Measurements from ENCODE around the gene SESN3. TPM values are rescaled to one million over a fixed set of nuclear protein-coding genes. Genes with fewer than 3 reads are reported as not detected.

The SESN3 gene
- polyA plus RNA-seq, 1 donor from 2014 or later: 11.1 TPM

DNA sequence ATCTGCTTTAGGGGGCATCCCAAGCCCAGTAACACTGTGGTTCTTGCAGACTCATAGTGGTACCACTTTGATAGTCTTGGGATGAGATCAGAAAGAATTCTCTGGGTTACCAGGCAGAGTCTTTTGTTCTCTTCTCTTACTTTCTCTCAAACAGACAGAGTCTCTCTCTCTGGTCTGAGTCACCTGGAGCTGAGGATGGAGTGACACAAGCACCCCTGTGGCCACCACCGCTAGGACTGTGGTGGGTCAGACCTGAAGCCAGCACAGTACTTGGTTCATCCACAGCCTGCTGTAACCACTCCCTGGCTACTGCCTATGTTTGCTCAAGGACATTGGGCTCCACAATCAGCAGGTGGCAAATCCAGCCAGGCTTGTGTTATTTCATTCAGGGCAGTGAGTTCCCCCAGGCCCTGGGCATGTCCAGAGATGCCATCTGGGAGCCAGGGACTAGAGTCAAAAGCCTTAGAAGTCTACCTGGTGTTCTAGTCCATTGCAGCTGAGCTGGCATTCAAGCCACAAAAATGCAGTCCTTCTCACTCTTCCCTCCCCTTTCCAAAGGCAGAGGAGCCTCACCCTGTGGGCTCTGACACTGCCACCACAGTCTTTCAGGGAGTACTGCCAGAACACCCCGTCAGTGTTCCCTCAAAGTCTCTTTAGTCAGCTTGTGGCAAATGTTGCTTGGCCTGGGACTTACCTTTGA is 111.5 kb downstream of the SESN3 start:
- Histone ChIP-seq H3F3A (ENCODE audit: insufficient read depth, low read length, poor library complexity, severe bottlenecking) (no peaks in the 10 kb centered on the region), H3K79me2 (replicated peaks; ENCODE audit: insufficient read depth, low read length) (no peaks in the 10 kb centered on the region), H4K20me1 (ENCODE audit: insufficient read depth) (no peaks in the 10 kb centered on the region), H3K27me3 (ENCODE audit: insufficient read depth, low read depth, low read length) (no peaks in the 10 kb centered on the region), H3K27ac (ENCODE audit: low read length) (no peak overlapping the region), H3K4me3 (ENCODE audit: low read length) (no peak overlapping the region), H2AFZ (ENCODE audit: low read depth, low read length) (no peak overlapping the region), H3K9ac (ENCODE audit: low read length) (no peak overlapping the region), H3K9me2 (ENCODE audit: insufficient read depth, low read length) (no peaks in the 10 kb centered on the region), H3K4me2 (ENCODE audit: low read length) (no peak overlapping the region), H3K36me3 (ENCODE audit: insufficient read depth, low read length) (no peaks in the 10 kb centered on the region), H3K9me3 (ENCODE audit: low read length) (no peaks in the 10 kb centered on the region)
- TF ChIP-seq TAF1 (IDR thresholded peaks at IDR 0.05; ENCODE audit: low read depth) (no peak), SMC3 (conservative IDR thresholded peaks at IDR 0.05; ENCODE audit: poor library complexity) (no peak), POLR2AphosphoS5 (IDR thresholded peaks at IDR 0.05) (no peak), EZH2 (IDR thresholded peaks at IDR 0.05; ENCODE audit: borderline replicate concordance, insufficient read depth, low read length, poor library complexity, severe bottlenecking) (no peak), EP300 (conservative IDR thresholded peaks at IDR 0.05; ENCODE audit: poor library complexity, severe bottlenecking) (no peak), MXI1 (conservative IDR thresholded peaks at IDR 0.05; ENCODE audit: poor library complexity, severe bottlenecking) (no peak), RAD21 (conservative IDR thresholded peaks at IDR 0.05) (no peak)
- TF ChIP-seq, protein P1, sequence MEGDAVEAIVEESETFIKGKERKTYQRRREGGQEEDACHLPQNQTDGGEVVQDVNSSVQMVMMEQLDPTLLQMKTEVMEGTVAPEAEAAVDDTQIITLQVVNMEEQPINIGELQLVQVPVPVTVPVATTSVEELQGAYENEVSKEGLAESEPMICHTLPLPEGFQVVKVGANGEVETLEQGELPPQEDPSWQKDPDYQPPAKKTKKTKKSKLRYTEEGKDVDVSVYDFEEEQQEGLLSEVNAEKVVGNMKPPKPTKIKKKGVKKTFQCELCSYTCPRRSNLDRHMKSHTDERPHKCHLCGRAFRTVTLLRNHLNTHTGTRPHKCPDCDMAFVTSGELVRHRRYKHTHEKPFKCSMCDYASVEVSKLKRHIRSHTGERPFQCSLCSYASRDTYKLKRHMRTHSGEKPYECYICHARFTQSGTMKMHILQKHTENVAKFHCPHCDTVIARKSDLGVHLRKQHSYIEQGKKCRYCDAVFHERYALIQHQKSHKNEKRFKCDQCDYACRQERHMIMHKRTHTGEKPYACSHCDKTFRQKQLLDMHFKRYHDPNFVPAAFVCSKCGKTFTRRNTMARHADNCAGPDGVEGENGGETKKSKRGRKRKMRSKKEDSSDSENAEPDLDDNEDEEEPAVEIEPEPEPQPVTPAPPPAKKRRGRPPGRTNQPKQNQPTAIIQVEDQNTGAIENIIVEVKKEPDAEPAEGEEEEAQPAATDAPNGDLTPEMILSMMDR (IDR thresholded peaks at IDR 0.05; ENCODE audit: poor library complexity, severe bottlenecking): no peak
- TF ChIP-seq, protein P2, sequence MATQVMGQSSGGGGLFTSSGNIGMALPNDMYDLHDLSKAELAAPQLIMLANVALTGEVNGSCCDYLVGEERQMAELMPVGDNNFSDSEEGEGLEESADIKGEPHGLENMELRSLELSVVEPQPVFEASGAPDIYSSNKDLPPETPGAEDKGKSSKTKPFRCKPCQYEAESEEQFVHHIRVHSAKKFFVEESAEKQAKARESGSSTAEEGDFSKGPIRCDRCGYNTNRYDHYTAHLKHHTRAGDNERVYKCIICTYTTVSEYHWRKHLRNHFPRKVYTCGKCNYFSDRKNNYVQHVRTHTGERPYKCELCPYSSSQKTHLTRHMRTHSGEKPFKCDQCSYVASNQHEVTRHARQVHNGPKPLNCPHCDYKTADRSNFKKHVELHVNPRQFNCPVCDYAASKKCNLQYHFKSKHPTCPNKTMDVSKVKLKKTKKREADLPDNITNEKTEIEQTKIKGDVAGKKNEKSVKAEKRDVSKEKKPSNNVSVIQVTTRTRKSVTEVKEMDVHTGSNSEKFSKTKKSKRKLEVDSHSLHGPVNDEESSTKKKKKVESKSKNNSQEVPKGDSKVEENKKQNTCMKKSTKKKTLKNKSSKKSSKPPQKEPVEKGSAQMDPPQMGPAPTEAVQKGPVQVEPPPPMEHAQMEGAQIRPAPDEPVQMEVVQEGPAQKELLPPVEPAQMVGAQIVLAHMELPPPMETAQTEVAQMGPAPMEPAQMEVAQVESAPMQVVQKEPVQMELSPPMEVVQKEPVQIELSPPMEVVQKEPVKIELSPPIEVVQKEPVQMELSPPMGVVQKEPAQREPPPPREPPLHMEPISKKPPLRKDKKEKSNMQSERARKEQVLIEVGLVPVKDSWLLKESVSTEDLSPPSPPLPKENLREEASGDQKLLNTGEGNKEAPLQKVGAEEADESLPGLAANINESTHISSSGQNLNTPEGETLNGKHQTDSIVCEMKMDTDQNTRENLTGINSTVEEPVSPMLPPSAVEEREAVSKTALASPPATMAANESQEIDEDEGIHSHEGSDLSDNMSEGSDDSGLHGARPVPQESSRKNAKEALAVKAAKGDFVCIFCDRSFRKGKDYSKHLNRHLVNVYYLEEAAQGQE (IDR thresholded peaks at IDR 0.05; ENCODE audit: borderline replicate concordance): no peak

DNA sequence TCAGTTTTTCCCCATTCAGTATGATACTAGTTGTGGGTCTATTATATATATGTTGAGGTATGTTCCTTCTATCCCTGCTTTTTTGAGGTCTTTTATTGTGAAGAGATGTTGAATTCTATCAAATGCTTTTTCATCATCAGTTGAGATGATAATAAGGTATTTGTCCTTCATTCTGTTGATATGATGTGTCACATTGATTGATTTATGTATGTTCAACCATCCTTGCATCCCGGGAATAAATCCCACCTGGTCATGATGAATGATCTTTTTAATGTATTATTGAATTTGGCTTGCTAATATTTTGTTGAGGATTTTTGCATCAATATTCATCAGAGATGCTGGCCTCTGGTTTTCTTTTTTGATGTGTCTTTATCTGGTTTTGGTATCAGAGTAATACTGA is 115.4 kb downstream of the SESN3 start:
- Histone ChIP-seq H3K9ac (ENCODE audit: low read length) (no peak overlapping the region), H3K79me2 (replicated peaks; ENCODE audit: insufficient read depth, low read length) (no peaks in the 10 kb centered on the region), H3K9me2 (ENCODE audit: insufficient read depth, low read length) (no peaks in the 10 kb centered on the region)

More for the DNA sequence above, 115.4 kb downstream of the SESN3 start:
- H2AFZ ChIP-seq (ENCODE audit: low read depth, low read length): no peak overlapping the region
- no peak overlapping the region for H3K4me2 ChIP-seq (ENCODE audit: low read length)
- H3K9me3 ChIP-seq (ENCODE audit: low read length): no peaks in the 10 kb centered on the region
- no peaks in the 10 kb centered on the region for H3K36me3 ChIP-seq (ENCODE audit: insufficient read depth, low read length)
- no peaks in the 10 kb centered on the region for H3K27me3 ChIP-seq (ENCODE audit: insufficient read depth, low read depth, low read length)
- H4K20me1 ChIP-seq (ENCODE audit: insufficient read depth): no peaks in the 10 kb centered on the region
- H3K4me3 ChIP-seq (ENCODE audit: low read length): no peak overlapping the region
- H3K27ac ChIP-seq (ENCODE audit: low read length): no peak overlapping the region
- no peak for TF ChIP-seq RAD21 (conservative IDR thresholded peaks at IDR 0.05)
- TF ChIP-seq, protein P1 (IDR thresholded peaks at IDR 0.05; ENCODE audit: poor library complexity, severe bottlenecking): no peak
- no peak for TF ChIP-seq TAF1 (IDR thresholded peaks at IDR 0.05; ENCODE audit: low read depth)
- TF ChIP-seq MXI1 (conservative IDR thresholded peaks at IDR 0.05; ENCODE audit: poor library complexity, severe bottlenecking): no peak
- TF ChIP-seq EP300 (conservative IDR thresholded peaks at IDR 0.05; ENCODE audit: poor library complexity, severe bottlenecking): no peak
- no peak for TF ChIP-seq EZH2 (IDR thresholded peaks at IDR 0.05; ENCODE audit: borderline replicate concordance, insufficient read depth, low read length, poor library complexity, severe bottlenecking)
- no peak for TF ChIP-seq POLR2AphosphoS5 (IDR thresholded peaks at IDR 0.05)
- TF ChIP-seq SMC3 (conservative IDR thresholded peaks at IDR 0.05; ENCODE audit: poor library complexity): no peak
- TF ChIP-seq, protein P2 (IDR thresholded peaks at IDR 0.05; ENCODE audit: borderline replicate concordance): no peak
- H3F3A ChIP-seq (ENCODE audit: insufficient read depth, low read length, poor library complexity, severe bottlenecking): no peaks in the 10 kb centered on the region
